H1 (cell line): ENCODE data around the gene MAP2K5. TPM values are rescaled to one million over a fixed set of nuclear protein-coding genes. Genes with fewer than 3 reads are reported as not detected.

Experiments used
- CTCF ChIA-PET: fragments of 300-600 bp; sonication (Branson Sonifier 250); formaldehyde crosslinking; loops from one replicate; lab custom pipeline; 2021; ENCODE audit not compliant: partially characterized antibody; lab: Charles Lee
- POLR2A ChIA-PET: fragments of 300-600 bp; sonication (Branson Sonifier 250); formaldehyde crosslinking; loops from one replicate; lab custom pipeline; 2021; ENCODE audit warnings: inconsistent platforms; ENCODE audit not compliant: partially characterized antibody; lab: Charles Lee
- DNase-seq, 2 experiments: peaks; one replicate each; pipeline versions ENCODE4 v3.0.0 to v3.0.0-alpha.2; 2010 to 2022; ENCODE audit warnings: low spot score in 2 of 2, low read depth in 1 of 2, mixed read lengths in 1 of 2
- FAIRE-seq: peaks from 2 replicates; lab custom pipeline; 2011; peaks lifted over from hg19 to GRCh38; lab: Jason Lieb, UNC
- H2AFZ ChIP-seq: 2 replicates; pipeline ENCODE4 v1.8.1; 2012; ENCODE audit warnings: low read length, inconsistent platforms
- H2AK5ac ChIP-seq: 2 replicates; pipeline ENCODE4 v1.6.1; 2013; ENCODE audit warnings: low read depth, low read length
- H2BK120ac ChIP-seq: replicated peaks from 2 replicates; pipeline ENCODE3; 2013; ENCODE audit warnings: low read depth, low read length, inconsistent platforms
- H2BK12ac ChIP-seq: 2 replicates; pipeline ENCODE4 v1.6.1; 2013; ENCODE audit warnings: low read depth, low read length
- H2BK15ac ChIP-seq: 2 replicates; pipeline ENCODE4 v1.6.1; 2013; ENCODE audit warnings: low read length
- H2BK20ac ChIP-seq: 2 replicates; pipeline ENCODE4 v1.6.1; 2013; ENCODE audit warnings: low read length
- H2BK5ac ChIP-seq: 2 replicates; pipeline ENCODE4 v1.6.1; 2013; ENCODE audit warnings: low read depth, low read length
- H3K14ac ChIP-seq: 2 replicates; pipeline ENCODE4 v1.6.1; 2013; ENCODE audit warnings: inconsistent platforms; ENCODE audit not compliant: insufficient read length
- H3K18ac ChIP-seq: 2 replicates; pipeline ENCODE4 v1.6.1; 2013; ENCODE audit warnings: low read length; ENCODE audit errors: extremely low read depth
- H3K23ac ChIP-seq: 2 replicates; pipeline ENCODE4 v1.6.1; 2013; ENCODE audit warnings: inconsistent platforms; ENCODE audit not compliant: insufficient read length
- H3K23me2 ChIP-seq: 2 replicates; pipeline ENCODE4 v1.6.1; 2013; ENCODE audit warnings: low read depth, low read length
- H3K27ac ChIP-seq: 2 replicates; pipeline ENCODE4 v1.6.1; 2011; ENCODE audit warnings: low read depth, low read length, inconsistent platforms
- H3K27me3 ChIP-seq, 4 experiments: replicated peaks in 1 of 4; 1 replicate in 1 of 4; 2 replicates in 3 of 4; pipeline versions ENCODE4 v1.6.1 to v1.8.1; 2011 to 2013; ENCODE audit warnings: low read length in 3 of 4, mild to moderate bottlenecking in 3 of 4, inconsistent platforms in 2 of 4, mixed read lengths in 2 of 4, moderate library complexity in 1 of 4; ENCODE audit not compliant: control insufficient read depth in 3 of 4, insufficient read depth in 3 of 4; ENCODE audit errors: extremely low read depth in 1 of 4
- H3K36me3 ChIP-seq, 4 experiments: 2 replicates each; pipeline versions ENCODE4 v1.6.1 to v1.8.1; 2011 to 2013; ENCODE audit warnings: mild to moderate bottlenecking in 4 of 4, low read length in 3 of 4, moderate library complexity in 2 of 4, control low read depth in 1 of 4, inconsistent platforms in 1 of 4; ENCODE audit not compliant: insufficient read depth in 4 of 4, control insufficient read depth in 2 of 4
- H3K4ac ChIP-seq: replicated peaks from 2 replicates; pipeline ENCODE3; 2013; ENCODE audit warnings: low read length, low read depth, mixed read lengths, inconsistent platforms; ENCODE audit not compliant: insufficient read length
- H3K4me1 ChIP-seq, 4 experiments: replicated peaks in 1 of 4; 1 replicate in 1 of 4; 2 replicates in 3 of 4; pipeline versions ENCODE4 v1.6.1 to v1.8.1; 2011 to 2013; ENCODE audit warnings: low read length in 3 of 4, inconsistent platforms in 2 of 4, mixed read lengths in 1 of 4; ENCODE audit not compliant: insufficient read depth in 4 of 4, control insufficient read depth in 3 of 4
- H3K4me2 ChIP-seq, 2 experiments: 2 replicates each; pipeline versions ENCODE4 v1.6.1 to v1.8.1; 2011 to 2013; ENCODE audit warnings: low read depth in 2 of 2, low read length in 2 of 2, control low read depth in 1 of 2, inconsistent platforms in 1 of 2, mild to moderate bottlenecking in 1 of 2; ENCODE audit not compliant: insufficient read depth in 1 of 2
- H3K4me3 ChIP-seq, 4 experiments: fragments of 200-600, 300-600 bp in 1 of 4; sonication (generic), shearing (Covaris generic), sonication (Bioruptor Twin) in 1 of 4; 2 replicates each; pipeline versions ENCODE4 v1.5.1 to v1.8.1; 2011 to 2016; ENCODE audit warnings: low read length in 4 of 4, low read depth in 3 of 4, control low read depth in 2 of 4, inconsistent platforms in 2 of 4, mild to moderate bottlenecking in 2 of 4, mixed read lengths in 1 of 4, moderate library complexity in 1 of 4; ENCODE audit not compliant: insufficient read depth in 2 of 4; ENCODE audit errors: extremely low read depth in 1 of 4
- H3K56ac ChIP-seq: replicated peaks from 2 replicates; pipeline ENCODE3; 2013; ENCODE audit warnings: low read depth, mild to moderate bottlenecking, mixed read lengths, low read length, inconsistent platforms; ENCODE audit not compliant: insufficient read length
- H3K79me1 ChIP-seq: 2 replicates; pipeline ENCODE4 v1.6.1; 2013; ENCODE audit warnings: low read depth, low read length, control low read depth
- H3K79me2 ChIP-seq, 2 experiments: 2 replicates each; pipeline versions ENCODE4 v1.6.1 to v1.8.1; 2012 to 2013; ENCODE audit warnings: low read length in 2 of 2, mild to moderate bottlenecking in 2 of 2, inconsistent platforms in 1 of 2; ENCODE audit not compliant: insufficient read depth in 2 of 2, control insufficient read depth in 1 of 2
- H3K9ac ChIP-seq, 4 experiments: replicated peaks in 1 of 4; 1 replicate in 1 of 4; 2 replicates in 3 of 4; pipeline versions ENCODE4 v1.6.1 to v1.8.1; 2011 to 2013; ENCODE audit warnings: low read depth in 3 of 4, low read length in 3 of 4, control low read depth in 2 of 4, mild to moderate bottlenecking in 2 of 4, moderate library complexity in 2 of 4, inconsistent platforms in 1 of 4; ENCODE audit errors: extremely low read depth in 1 of 4
- H3K9me3 ChIP-seq, 2 experiments: 2 replicates each; pipeline versions ENCODE4 v1.6.1 to v1.8.1; 2012 to 2013; ENCODE audit warnings: mild to moderate bottlenecking in 2 of 2, moderate library complexity in 2 of 2, control low read depth in 1 of 2, inconsistent platforms in 1 of 2, low read depth in 1 of 2, low read length in 1 of 2, mixed read lengths in 1 of 2; ENCODE audit not compliant: insufficient read depth in 2 of 2
- H4K20me1 ChIP-seq, 2 experiments: replicated peaks in 1 of 2; 2 replicates each; pipeline versions ENCODE3 to v1.8.1; 2011 to 2013; ENCODE audit warnings: inconsistent platforms in 2 of 2, low read length in 2 of 2, mild to moderate bottlenecking in 1 of 2; ENCODE audit not compliant: insufficient read depth in 2 of 2, control insufficient read depth in 1 of 2
- H4K5ac ChIP-seq: 2 replicates; pipeline ENCODE4 v1.6.1; 2013; ENCODE audit warnings: low read length, low read depth, mixed read lengths, inconsistent platforms; ENCODE audit not compliant: insufficient read length
- H4K8ac ChIP-seq: 2 replicates; pipeline ENCODE4 v1.8.0; 2013; ENCODE audit warnings: mild to moderate bottlenecking, moderate library complexity, low read length, inconsistent platforms; ENCODE audit not compliant: insufficient read depth; ENCODE audit errors: extremely low read depth
- H4K91ac ChIP-seq: replicated peaks from 2 replicates; pipeline ENCODE3; 2013; ENCODE audit warnings: low read length, mixed read lengths, inconsistent platforms; ENCODE audit not compliant: insufficient read length
- EZH2 ChIP-seq: fragments of 200-600 bp; sonication (generic); IDR thresholded peaks from 2 replicates; pipeline ENCODE4 v1.7.1; 2012; ENCODE audit warnings: low read depth, mild to moderate bottlenecking, moderate library complexity, low read length, inconsistent platforms; ENCODE audit not compliant: severe bottlenecking
- FOSL1 ChIP-seq: IDR thresholded peaks from 2 replicates; pipeline ENCODE4 v1.6.1; 2011; ENCODE audit warnings: mild to moderate bottlenecking, low read depth, low read length, moderate library complexity; ENCODE audit not compliant: insufficient read depth
- HDAC2 ChIP-seq, 2 experiments: fragments of 300-600 bp in 1 of 2; sonication (generic) in 1 of 2; IDR thresholded peaks; 2 replicates each; pipeline ENCODE4 v1.6.1; 2011 to 2012; ENCODE audit warnings: low read depth in 2 of 2, low read length in 2 of 2, mild to moderate bottlenecking in 2 of 2, moderate library complexity in 2 of 2, borderline replicate concordance in 1 of 2, inconsistent platforms in 1 of 2
- KDM4A ChIP-seq: IDR thresholded peaks from one replicate; pipeline ENCODE4 v1.7.1; 2012; ENCODE audit warnings: low read depth, mild to moderate bottlenecking, moderate library complexity, low read length, inconsistent platforms; ENCODE audit not compliant: severe bottlenecking
- KDM5A ChIP-seq: fragments of 200-600 bp; IDR thresholded peaks from 2 replicates; pipeline ENCODE4 v1.7.1; 2012; ENCODE audit warnings: mild to moderate bottlenecking, low read length, inconsistent platforms, mixed read lengths
- MAX ChIP-seq: IDR thresholded peaks from 2 replicates; pipeline ENCODE4 v1.6.1; 2012; ENCODE audit warnings: inconsistent platforms
- RAD21 ChIP-seq, 2 experiments: IDR thresholded peaks in 1 of 2; conservative IDR thresholded peaks in 1 of 2; 2 replicates each; pipeline ENCODE4 v1.6.1; 2011; ENCODE audit warnings: low read depth in 2 of 2, low read length in 2 of 2, improper control_type of control experiment in 1 of 2, inconsistent platforms in 1 of 2, mild to moderate bottlenecking in 1 of 2, moderate library complexity in 1 of 2
- RBBP5 ChIP-seq: IDR thresholded peaks from 2 replicates; pipeline ENCODE4 v1.7.1; 2012; ENCODE audit warnings: low read depth, mild to moderate bottlenecking, inconsistent platforms, low read length, moderate library complexity, borderline replicate concordance
- RFX5 ChIP-seq: IDR thresholded peaks from 2 replicates; pipeline ENCODE4 v1.6.1; 2011; ENCODE audit warnings: low read depth, low read length, improper control_type of control experiment, borderline replicate concordance
- RXRA ChIP-seq: IDR thresholded peaks from 2 replicates; pipeline ENCODE4 v1.6.1; 2011; ENCODE audit warnings: low read depth, mild to moderate bottlenecking, low read length, moderate library complexity; ENCODE audit not compliant: insufficient read depth
- SIX5 ChIP-seq: IDR thresholded peaks from 2 replicates; pipeline ENCODE4 v1.6.1; 2011; ENCODE audit warnings: mild to moderate bottlenecking, low read depth, low read length
- SP4 ChIP-seq: IDR thresholded peaks from 2 replicates; pipeline ENCODE4 v1.6.1; 2012; ENCODE audit warnings: low read length, inconsistent platforms
- WGBS, 2 experiments: shearing (Covaris generic) in 1 of 2; methylation state at CpG; one replicate each; pipeline versions ENCODE4 v1.1.6 to v1.1.7; 2013 to 2015; ENCODE audit warnings: low lambda C conversion rate in 2 of 2, mixed read lengths in 2 of 2, inconsistent platforms in 1 of 2, low coverage in 1 of 2, missing lambda C conversion rate in 1 of 2; ENCODE audit not compliant: insufficient replicate concordance in 2 of 2, insufficient coverage in 1 of 2, insufficient read length in 1 of 2; ENCODE audit errors: extremely low coverage in 1 of 2, missing lambda C conversion rate in 1 of 2; 5-methylcytosine and 5-hydroxymethylcytosine counted together
- polyA plus RNA-seq, 7 experiments: library from polyadenylated mRNA; depleted of rRNA in 3 of 7; stranded (reverse) in 5 of 7; unstranded in 2 of 7; fragments of >200 nt in 5 of 7; fragments of 200-250 nt in 2 of 7; gene quantifications; 1 replicate in 5 of 7; 2 replicates in 1 of 7; 4 replicates in 1 of 7; pipeline versions ENCODE4 v1.2.1 to v1.2.3, GENCODE V29; 2011 to 2013; ENCODE audit warnings: missing spikeins in 2 of 7, mixed read lengths in 2 of 7
- total RNA-seq: library from RNA; stranded (reverse); fragmentation: NEBNext Ultra II Directional; extraction: Animal tissue kit (Norgen Biotek cat#: 25700); gene quantifications from 2 replicates; pipeline ENCODE4 v1.2.1, GENCODE V29; 2021

MAP2K5 gene
- total and polyA plus RNA-seq, 2 of the 8 experiments (the other 6 are each of a cell fraction or from before 2014, with no cell fraction given), result 4.4 to 15.8 TPM

- ChIA-PET POLR2A (no interaction called here), CTCF (no interaction called here)
- no peaks in the 10 kb centered on the region for H3K9me3 ChIP-seq
- no peak overlapping the region for H2AK5ac ChIP-seq
- H3K56ac ChIP-seq, result no peak overlapping the region
- H3K27me3 ChIP-seq, result no peaks in the 10 kb centered on the region
- no peak for DNase-seq
- no peak overlapping the region for H3K4me2 ChIP-seq
- no peaks in the 10 kb centered on the region for H3K79me2 ChIP-seq
- H3K18ac ChIP-seq, result no peak overlapping the region
- H3K79me1 ChIP-seq, result no peaks in the 10 kb centered on the region
- no peak overlapping the region for H2BK15ac ChIP-seq
- no peak overlapping the region for H4K8ac ChIP-seq
- H2BK12ac ChIP-seq, result no peak overlapping the region
- no peaks in the 10 kb centered on the region for H4K20me1 ChIP-seq
- no peak overlapping the region for H4K91ac ChIP-seq
- H2BK120ac ChIP-seq, result no peak overlapping the region
- no peak overlapping the region for H3K27ac ChIP-seq
- no peak overlapping the region for H2AFZ ChIP-seq
- H3K4ac ChIP-seq, result no peak overlapping the region
- FAIRE-seq, result no peak
- 92% methylated on average over 2 of the region's 2 CpGs; no CpG with 5 or more reads in 1 of the 2 experiments for WGBS, 2 experiments
- no peak overlapping the region for H4K5ac ChIP-seq
- no peaks in the 10 kb centered on the region for H3K36me3 ChIP-seq
- no peak overlapping the region for H3K4me3 ChIP-seq
- H3K23ac ChIP-seq, result no peak overlapping the region
- no peak overlapping the region for H2BK5ac ChIP-seq
- H3K4me1 ChIP-seq, result no peaks in the 10 kb centered on the region; a peak in 1 of 7 replicates
- no peak overlapping the region for H3K9ac ChIP-seq
- no peak overlapping the region for H3K14ac ChIP-seq
- no peak overlapping the region for H2BK20ac ChIP-seq
- H3K23me2 ChIP-seq, result no peaks in the 10 kb centered on the region
- no peak for TF ChIP-seq SIX5
- TF ChIP-seq RBBP5, result no peak
- no peak for TF ChIP-seq FOSL1
- no peak for TF ChIP-seq MAX
- TF ChIP-seq RXRA, result no peak
- TF ChIP-seq KDM4A, result no peak
- no peak for TF ChIP-seq RAD21 (IDR thresholded peaks at IDR 0.05 in 1 of 2, conservative IDR thresholded peaks at IDR 0.05 in 1 of 2; ENCODE audit: low read depth in 2 of 2, low read length in 2 of 2)
- no peak for TF ChIP-seq RFX5
- TF ChIP-seq KDM5A, result no peak
- no peak for TF ChIP-seq EZH2
- no peak for TF ChIP-seq SP4
- TF ChIP-seq HDAC2 (IDR thresholded peaks at IDR 0.05; ENCODE audit: borderline replicate concordance in 1 of 2, low read depth in 2 of 2, low read length in 2 of 2), result no peak
Observed at GRCh38 chr15:67646847-67647246, 104.3 kb downstream of the MAP2K5 start.
